HT1080 (cell line): Measurements from ENCODE around the gene TBC1D5. TPM values are rescaled to one million over a fixed set of nuclear protein-coding genes. Genes with fewer than 3 reads are reported as not detected.
"Not testable (repeated sequence)": the region's sequence is repeated elsewhere in the genome, so short reads cannot be mapped to it uniquely, and the experiment has no call there.

Experiments used
- DNase-seq: peaks from one replicate; pipeline ENCODE4 v3.0.0-alpha.2; 2015; ENCODE audit warnings: low read depth
- total RNA-seq: library from RNA; depleted of rRNA; stranded (reverse); fragments of >200 nt; shearing (Covaris generic); gene quantifications from 2 replicates; pipeline ENCODE4 v1.2.3, GENCODE V29; 2014

Gene TBC1D5
- total RNA-seq, 1 experiment from 2014 or later: 42.2 TPM

DNA sequence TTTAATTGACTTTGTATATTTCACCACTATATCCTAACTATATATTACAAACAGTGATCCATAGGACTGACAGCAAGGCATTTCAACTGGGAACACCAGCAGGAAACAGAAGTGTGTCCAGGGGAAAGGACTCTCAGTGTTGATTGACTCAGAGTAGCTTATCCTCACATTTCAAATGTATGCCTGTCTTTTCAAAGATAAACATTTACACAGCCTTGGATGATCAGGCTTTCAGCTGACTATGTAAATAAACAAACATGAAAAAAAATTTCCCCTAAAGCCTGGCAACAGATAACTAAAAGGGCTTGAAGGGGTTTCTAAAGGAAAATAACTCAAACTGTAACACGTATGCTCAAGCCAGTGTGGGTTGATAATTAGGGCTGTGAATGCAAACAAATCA, 321.8 kb downstream of the TBC1D5 start:
- no peak for DNase-seq

DNA sequence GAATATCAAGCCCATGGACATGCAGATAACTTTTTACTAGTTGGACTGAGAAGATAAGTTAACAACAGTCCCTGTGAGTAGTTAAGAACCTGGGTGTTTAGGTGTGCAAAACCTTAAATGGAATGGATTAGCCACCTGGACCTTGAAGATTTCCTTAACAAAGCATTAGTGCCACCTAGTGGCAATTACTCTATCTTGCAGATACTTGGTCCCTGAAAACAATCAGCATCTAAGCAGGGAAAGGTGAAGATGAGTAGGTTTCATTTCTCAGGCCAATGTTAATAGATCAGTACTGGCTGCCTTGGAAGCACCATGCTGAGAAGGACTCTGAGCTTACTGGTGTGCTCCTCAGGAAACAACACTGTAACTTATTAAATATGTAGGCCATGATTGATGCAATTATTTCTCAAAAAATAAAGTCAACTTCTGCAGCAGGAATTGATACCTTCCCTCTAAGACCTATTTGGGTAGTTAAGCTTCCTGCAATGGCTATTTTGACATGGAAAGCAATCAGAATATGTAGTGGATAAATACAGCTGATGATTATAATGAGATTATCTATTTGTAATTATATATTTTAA, 329.4 kb downstream of the TBC1D5 start:
- peak; percentile 50 for DNase-seq

DNA sequence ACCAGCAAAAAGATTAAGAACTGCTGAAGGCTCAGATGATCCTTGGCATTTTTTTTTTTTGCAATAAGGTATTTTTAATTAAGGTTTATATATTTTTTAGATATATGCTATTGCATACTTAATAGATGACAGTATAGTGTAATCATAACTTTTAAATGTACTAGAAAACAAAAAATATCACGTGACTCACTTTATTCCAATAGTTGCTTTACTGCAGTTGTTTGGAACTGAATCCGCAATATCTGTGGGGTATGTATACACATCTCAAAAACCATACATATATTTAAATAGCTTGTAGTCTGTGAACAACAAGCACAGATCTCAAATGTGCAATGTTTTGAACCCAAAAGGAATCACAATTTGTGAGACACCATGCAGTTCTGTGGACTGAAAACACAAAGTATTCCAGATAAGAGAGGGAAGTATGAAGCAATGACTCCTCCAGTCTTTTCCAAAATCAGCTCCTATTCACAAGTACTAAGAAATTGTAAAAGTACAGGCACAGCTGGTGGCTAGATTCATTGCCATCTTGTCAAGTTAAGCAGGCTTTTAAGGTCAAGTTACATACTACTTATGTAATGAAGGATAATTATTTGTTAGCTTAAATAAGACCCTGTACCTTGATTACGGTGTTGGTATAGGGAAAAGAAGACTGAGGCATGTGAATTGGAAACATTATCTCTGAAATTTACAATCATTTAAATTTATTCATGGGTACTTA, 331.1 kb downstream of the TBC1D5 start:
- DNase-seq: no peak

DNA sequence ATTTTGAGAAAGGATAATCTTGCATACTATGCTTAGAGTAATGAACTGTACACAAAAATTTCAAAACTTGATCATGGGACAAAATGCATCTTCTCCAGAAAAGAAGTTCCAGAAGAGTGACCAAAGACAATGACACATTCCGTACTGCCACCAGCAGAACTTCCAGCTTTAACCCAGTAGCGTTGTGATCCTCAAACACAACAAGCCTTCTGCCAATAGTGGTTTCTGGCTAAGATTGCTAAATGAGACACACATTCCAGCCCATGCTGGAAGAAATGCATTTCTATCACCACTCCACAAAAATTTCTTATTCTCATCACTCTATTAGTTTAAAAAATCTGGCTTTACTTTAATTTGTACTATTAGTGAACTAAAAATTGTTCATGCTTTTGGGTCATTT, 334.9 kb downstream of the TBC1D5 start:
- no peak for DNase-seq

DNA sequence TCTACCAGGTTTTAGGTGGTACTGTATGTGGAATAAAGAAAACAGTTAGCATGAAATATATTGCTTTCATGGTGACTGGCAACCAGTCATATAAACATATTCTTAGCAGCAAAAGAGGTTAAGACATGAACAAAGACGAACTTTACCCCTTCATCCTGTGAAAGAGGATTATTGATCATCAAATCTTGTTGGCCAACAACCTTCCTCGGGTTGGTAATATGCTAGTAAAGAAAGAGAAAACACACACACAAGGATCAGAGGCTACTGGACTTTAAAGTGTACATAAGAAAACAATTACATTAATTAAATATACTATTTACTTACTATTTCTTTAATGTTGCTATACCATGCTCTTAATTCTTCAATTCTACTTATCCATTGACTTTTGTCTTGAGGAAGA, 337.9 kb downstream of the TBC1D5 start:
- DNase-seq: no peak

DNA sequence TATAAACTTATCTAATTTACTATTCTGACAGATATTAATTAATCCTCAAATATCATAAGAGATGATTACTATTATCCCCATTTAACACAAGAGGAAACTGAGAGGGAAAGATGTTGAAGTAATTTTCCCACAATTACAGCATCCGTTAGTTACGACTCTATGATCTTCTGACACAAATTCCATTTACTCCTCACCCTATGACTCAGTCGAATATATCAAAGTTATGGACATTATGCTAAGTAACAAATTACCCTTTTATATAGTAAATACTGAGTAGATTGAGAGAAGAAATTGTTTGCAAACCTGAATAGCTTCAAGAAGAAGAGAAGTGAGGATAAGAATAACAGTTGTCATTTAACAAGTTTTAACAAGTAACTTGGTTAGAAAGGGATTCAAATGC, 340.0 kb downstream of the TBC1D5 start:
- DNase-seq: no peak

DNA sequence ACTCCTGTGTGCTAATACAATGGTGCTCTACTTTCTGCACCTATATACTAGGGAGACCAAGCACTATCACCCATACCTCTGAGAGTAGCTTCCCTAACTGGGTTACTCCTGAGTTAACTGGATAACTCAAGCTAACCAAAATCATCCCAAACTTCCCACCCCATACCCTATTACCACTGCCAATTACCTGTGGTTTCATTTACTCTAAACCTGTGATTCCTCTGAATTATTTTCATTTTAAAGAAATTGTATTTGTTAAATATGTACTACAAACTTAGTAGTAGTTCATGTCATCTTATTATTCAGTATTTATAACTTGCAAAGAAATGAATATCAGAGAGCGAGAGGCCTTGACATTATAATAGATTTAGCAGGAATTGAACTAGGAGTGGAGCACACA, 340.5 kb downstream of the TBC1D5 start:
- DNase-seq: no peak

DNA sequence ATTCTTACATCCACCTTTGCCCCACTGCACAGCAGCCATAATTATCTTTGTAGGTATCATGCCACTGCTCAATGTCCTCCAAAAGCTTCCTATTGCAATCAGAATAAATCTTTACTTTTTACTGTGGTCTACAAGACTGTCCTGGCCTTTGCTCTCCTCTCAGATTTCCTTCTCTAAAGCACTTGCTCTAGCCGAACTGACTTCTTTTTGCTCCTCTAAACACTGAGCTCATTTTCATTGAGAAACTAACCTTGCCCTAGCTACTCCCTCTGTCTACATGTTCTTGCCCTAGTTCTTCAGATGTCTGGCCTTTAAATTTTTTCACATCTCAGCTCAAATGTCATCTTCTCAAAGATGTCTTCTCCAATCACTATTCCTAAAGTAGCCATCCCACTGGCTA, 342.8 kb downstream of the TBC1D5 start:
- DNase-seq: no peak

DNA sequence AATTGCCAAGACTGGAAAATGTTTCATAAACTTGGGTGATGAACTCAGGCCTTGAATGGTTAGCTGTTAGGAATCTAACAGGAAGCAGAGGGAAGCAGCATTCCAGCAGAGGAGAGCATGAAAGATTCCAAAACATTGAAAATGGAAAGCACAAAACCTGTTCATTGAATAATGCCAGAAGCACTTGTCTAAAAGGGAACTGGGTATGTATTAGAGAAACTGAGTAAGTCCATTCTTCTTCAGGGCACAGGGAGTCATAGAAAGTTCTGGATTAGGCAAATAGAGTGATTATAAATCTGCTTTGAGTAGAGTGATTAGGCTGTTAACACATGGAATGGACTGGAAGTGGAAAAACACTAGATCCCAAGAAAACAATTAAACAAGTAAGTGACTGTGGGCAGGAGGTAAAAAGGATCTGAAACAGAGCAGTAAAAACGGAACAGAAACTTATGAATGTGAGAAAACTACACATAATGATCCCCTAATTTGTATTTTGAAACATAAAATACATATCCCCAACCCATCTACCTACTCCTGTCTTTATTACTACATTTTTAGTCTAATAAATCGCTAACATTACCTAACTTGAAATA, 343.4 kb downstream of the TBC1D5 start:
- no peak for DNase-seq

DNA sequence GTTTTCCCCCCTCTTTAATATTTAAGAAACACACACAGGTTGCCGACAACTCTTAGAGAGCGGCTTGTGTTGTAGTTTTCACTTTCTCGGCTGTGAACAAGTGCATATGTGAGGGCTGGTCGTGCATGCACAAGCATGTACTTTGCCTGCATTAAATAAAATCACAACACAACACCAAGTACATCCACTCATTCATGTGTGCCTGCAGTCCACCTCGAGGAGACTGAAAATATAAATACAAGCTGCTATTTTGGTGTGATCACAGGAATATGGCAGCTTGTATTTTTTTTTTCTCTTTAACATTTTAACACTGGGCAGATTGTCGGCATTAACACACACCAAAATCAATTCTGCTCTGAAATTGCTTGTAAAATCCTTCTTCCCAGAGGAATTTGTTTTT, 346.4 kb downstream of the TBC1D5 start:
- no peak for DNase-seq

DNA sequence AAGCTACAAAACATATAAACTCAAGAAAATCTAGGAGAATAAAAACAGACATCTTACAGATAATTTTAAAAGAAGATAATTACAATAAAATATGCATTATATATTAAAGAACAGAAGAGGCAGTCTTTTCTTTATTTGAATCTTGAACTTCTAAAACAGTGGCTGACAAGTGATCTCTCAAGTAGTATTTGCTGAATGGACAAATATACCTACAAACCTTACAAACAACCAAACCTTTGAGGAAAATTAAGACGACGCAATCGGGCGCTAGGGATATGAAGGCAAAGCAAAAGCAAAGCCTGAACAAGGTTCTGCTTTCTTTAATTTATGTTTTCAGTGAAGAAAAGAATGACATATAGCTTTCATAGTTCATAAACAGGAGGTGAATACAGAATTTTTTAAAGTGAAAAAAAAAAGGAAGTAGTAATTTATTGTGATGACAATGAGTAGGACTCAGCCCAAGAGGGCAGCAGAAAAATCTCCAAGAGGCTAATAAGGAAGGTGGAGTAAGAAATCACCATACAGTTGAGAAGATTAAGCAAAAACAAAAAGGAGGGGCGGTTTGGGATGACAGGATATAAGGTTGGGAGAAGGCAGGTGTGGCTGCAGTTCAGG, 347.8 kb downstream of the TBC1D5 start:
- no peak for DNase-seq

DNA sequence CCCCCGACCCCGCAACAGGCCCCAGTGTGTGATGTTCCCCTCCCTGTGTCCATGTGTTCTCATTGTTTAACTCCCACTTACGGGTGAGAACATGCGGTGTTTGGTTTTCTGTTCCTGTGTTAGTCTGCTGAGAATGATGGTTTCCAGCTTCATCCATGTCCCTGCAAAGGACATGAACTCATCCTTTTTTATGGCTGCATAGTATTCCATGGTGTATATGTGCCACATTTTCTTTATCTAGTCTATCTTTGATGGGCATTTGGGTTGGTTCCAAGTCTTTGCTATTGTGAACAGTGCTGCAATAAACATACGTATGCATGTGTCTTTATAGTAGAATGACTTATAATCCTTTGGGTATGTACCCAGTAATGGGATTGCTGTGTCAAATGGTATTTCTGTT, 349.9 kb downstream of the TBC1D5 start:
- not testable (repeated sequence) for DNase-seq

DNA sequence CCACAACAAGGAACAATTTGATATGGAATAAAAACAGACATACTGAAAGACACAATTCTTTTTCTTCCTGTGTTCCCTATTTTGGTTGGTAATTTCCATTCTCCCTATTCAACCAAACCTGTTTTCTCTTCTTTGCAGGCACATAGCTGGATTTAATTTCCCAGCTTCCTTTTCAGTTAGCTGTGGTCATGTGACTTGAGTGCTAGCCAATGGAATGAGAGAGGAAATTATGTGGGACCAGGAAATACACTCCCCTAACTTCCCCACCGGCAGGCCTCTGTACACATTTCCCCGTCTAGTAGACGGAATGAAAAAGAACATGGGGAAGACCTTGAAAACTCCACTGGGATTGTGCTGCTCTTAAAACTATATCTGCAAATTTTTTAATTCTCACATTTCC, 351.6 kb downstream of the TBC1D5 start:
- DNase-seq: no peak

DNA sequence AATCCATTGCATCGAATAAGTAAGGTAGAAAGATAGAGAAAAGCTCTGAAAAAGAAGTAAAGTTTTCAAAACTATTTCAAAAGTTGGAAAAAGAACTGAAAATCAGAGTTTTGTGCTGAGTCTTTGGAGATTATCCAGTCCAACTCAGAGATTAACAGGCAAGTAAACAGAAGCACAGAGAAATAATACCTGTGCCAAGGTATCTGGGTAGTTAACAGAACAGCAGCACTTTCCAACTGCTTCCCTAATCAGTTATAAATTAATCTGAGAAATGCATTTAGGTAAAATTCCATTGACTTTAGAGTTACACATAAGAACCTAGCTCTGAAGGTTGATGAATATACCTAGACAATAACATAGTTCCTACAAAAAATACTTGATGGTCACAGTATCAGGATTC, 355.3 kb downstream of the TBC1D5 start:
- DNase-seq: no peak

DNA sequence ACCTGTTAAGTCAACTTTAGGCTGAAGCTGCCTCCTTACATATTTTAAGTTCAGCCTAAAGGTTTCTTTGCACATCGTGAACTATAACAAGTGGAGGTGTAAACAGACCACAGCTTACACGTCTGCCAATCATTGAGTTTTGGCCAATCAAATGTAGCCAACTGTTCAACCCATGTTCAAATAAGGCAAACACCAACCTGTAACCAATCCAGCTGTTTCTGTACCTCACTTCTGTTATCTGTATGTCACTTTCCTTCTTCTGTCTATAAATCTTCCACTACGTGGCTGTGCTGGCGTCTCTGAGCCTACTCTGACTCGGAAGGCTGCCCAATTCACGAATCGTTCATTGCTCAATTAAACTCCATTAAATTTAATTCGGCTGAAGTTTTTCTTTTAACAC, 356.0 kb downstream of the TBC1D5 start:
- no peak for DNase-seq

DNA sequence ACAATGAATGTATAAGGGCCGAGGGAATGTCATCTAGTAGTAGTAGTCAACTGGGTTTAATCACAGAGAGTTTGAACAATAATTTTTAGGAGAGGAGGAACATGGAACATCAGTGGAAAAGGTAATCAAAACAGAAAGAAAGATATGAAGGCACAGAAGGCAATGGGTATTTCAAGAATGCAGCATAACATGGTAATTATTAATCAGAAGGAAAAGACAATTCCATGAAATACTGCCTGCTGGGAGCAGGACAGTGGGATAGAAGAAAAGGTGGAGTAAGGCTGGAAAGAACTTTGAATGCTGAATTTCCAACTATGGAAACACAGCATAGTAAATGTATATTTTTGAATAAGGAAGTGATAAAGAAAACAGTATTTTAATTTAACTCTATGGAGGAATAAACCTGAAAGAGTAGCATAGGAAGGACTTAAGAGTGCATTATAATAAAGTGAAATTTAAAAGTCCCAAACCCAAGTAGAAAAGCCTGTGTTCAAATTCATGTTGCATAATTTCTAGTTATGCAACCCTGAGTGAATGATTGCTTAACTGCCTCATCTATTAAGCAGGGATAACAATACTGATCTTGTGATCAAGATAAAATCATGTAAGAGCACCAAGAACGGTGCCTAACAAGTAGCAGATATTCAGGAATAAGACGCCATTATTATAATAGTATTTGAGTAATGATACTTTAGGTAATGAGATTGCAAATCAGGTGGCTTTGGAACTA, 357.7 kb downstream of the TBC1D5 start:
- no peak for DNase-seq

DNA sequence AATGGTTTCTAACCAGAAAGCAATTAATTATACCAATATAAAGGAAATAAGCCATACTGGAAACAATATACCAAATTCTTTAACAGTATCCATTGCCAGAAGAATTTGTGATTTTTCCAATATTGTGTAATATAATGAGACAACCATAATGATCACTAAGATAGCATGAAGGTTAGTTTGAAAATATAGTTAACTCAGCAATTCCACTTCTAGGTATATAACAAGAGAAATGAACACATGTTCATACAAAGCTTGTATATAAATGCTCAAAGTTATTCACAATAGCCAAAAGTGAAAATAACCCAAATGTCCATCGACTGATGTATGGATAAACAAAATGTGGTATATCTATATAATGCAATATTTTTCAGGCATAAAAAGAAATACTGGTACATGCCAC, 369.1 kb downstream of the TBC1D5 start:
- no peak for DNase-seq

DNA sequence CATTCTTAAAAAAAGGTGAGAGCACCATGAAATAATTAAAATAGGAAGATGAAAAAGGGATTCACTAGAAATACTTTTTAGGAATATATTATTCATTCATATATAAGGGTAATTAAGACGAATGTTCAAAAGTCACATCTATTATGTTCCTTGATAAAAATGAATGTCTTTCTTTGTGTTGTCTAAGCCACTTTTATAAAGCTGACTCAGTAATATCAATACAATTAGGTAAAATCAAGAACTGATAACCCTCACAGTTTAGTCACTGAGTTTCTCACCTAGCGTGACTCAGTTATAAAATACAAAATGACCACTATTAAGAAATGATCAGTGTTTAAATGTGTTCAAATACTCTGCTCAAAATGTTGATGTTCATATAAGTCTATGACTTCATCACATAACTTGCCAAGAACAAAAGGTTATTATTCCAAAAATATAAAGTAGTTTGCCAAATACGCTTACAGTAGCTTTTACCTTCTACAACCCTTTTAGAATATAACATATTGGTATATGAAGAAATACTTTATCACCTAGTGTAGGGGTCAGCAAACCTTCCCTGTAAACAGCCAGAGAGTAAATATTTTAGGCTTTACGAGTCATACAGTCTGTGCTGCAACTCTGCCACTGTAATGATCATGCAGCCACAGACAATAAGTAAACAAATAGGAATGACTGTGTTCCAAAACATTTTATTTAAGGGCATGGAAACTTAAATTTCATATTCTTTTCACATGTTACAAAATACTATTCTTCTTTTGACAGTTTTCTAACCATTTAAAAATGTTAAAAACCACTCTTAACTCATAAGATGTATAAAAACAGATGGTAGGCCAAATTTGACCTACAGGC, 369.8 kb downstream of the TBC1D5 start:
- DNase-seq: no peak

DNA sequence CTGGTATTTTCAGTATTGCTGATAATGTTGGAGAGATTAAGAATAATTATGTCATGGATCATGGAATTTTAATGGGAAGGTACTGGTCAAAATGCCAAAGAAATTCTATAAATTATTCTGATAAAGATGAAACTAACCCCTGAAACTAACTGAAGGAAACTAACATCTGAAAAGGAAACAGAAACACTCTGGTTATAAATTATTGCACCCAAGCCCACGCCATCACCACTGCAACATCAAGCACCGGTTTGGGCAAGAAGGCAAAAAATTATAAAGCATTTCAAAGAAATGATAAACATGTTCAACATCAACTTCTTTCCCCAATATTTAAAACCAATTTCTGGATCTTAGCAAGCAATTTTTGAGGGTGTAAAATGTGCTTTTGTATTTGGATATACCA, 372.5 kb downstream of the TBC1D5 start:
- no peak for DNase-seq

DNA sequence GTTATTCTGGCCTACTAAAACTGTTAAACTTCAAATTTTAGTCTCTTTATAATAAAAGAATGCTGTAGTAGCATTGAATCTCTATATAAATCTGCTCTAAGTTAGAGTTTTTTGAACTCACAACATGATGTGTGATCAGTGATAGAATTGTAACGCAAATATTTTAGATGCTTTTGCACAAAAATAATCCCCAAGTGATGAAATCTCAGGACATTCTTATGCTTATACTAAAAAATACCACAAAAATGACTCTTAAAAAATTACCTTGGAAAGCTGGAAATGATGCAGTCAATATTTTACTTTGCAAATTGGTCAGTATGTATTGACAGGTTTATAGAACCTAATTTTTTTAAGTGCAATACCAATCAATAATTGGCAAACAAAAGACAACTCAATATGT, 375.3 kb downstream of the TBC1D5 start:
- no peak for DNase-seq

DNA sequence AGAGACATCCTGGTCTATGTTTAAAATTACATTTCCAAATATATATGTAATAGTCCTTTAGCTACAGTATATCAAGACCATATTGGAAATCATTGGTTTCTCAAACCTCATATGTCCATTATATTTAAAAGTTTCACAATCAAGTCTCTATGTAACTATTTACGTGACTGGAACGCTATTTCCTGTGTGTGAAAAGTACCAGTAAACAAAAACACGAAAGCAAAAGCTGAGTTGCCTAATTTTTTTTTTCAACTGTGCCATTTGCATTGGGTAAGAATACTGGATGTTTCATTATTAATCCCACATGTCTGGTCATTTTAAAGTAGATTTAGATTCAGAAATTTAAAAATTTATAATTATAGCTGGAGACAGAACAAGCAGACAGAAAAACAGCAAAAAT, 381.4 kb downstream of the TBC1D5 start:
- no peak for DNase-seq
